Endometrial microvascular endothelial cells (primary cell): ENCODE results near the gene PLCG2. TPM values are rescaled to one million over a fixed set of nuclear protein-coding genes. Genes with fewer than 3 reads are reported as not detected.

ENCODE experiments used
- in situ Hi-C: cut with HindIII; loops from 2 replicates; pipeline ENCODE4 v1.10.0; 2017; ENCODE audit warnings: low sequenced_read_pairs, low pct_unique_long_range_greater_than_20kb; ENCODE audit errors: inconsistent ontology term
- total RNA-seq: library from RNA; depleted of rRNA; stranded (reverse); fragments of >200 nt; gene quantifications from one replicate; pipeline ENCODE4 v1.2.3, GENCODE V29; 2015; ENCODE audit errors: inconsistent ontology term

PLCG2 gene
- total RNA-seq, 1 donor from 2014 or later: 32.1 TPM

DNA sequence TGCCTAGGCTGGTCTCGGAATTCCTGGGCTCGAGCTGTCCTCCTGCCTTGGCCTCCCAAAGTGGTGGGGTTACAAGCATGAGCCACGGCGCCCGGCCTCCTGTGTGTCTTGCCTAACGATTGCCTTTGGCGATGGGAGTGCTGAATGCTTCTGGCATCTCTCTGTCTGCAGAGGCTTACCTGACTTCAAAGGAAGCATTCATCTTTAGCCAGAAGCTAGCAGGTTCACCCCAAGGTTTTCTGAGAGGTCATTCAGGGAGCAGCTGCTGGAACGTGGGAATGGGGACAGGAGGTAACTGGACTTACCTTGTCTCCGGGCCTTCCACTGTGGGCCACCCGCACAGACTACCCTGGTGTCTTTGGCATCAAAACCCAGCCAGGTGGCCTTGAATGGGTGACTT, 54.7 kb downstream of the PLCG2 start:
- in situ Hi-C loops: no loop called here

DNA sequence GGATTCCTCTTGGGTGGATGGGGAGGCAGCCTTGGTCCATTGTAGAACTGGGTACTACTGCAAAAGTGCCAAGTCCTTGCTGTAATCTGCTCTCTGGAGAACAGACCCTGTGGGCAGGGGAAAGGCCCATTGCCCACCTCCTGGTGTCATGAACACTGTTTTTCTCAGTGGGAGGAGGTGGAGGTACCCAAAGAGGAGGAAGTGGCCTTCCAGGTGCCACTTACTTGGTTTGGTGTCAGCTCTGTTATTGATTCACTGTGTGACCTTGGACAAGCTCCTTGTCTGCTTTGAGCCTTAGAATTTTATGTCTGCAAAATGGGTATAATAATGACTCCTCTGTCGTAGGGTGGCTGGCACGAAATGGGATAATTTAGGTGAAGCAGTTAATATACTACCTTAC, 55.8 kb downstream of the PLCG2 start:
- in situ Hi-C loops: no loop called here

GRCh38 chr16:81836279-81837054, 57.4 kb downstream of the PLCG2 start:
- in situ Hi-C loops: no loop called here

- in situ Hi-C loops: no loop called here
Measured at GRCh38 chr16:81837312-81837751, 58.2 kb downstream of the PLCG2 start.

DNA sequence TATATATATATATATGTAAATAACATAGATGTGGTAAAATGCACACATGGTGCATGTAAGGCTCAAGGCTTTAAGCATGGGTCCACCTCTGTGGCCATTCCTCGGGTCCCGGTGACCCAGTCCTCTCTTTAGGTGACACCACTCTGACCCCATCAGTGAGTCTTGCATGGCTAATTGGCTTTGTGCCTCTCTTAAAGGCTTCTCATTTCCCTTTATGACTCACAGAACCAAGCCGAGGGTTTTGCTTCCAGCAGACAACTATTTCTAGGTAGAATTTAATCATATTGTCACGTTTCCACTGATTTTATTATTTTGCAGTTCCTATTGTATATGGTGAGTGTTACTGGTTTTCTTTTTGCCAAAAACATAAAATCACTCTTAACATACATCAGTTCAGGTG, 59.7 kb downstream of the PLCG2 start:
- in situ Hi-C loops: no loop called here

GRCh38 chr16:81841722-81842121, 62.6 kb downstream of the PLCG2 start:
- in situ Hi-C loops: no loop called here

- in situ Hi-C loops: no loop called here
Measured at GRCh38 chr16:81842564-81843242, 63.6 kb downstream of the PLCG2 start.

GRCh38 chr16:81843243-81843582, 64.1 kb downstream of the PLCG2 start:
- in situ Hi-C loops: no loop called here

DNA sequence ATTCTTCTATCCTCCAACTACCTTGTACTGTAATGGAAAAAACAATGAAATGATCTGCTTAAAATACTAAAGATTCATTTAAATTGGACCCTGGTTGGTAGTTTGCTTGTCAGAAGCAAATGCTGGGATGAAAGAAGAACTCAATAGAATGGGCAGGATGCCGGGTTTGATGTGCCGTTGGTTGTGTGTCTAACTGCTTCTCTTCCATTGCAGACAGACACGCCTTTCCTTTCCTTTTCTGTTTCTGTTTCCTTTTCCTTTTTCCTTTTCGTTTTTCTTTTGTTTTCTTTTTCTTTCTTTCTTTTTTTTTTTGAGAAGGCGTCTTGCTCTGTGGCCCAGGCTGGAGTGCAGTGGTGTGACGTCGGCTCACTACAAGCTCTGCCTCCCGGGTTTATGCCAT, 64.6 kb downstream of the PLCG2 start:
- in situ Hi-C loops: no loop called here

GRCh38 chr16:81846105-81846504, 67.0 kb downstream of the PLCG2 start:
- in situ Hi-C loops: no loop called here

DNA sequence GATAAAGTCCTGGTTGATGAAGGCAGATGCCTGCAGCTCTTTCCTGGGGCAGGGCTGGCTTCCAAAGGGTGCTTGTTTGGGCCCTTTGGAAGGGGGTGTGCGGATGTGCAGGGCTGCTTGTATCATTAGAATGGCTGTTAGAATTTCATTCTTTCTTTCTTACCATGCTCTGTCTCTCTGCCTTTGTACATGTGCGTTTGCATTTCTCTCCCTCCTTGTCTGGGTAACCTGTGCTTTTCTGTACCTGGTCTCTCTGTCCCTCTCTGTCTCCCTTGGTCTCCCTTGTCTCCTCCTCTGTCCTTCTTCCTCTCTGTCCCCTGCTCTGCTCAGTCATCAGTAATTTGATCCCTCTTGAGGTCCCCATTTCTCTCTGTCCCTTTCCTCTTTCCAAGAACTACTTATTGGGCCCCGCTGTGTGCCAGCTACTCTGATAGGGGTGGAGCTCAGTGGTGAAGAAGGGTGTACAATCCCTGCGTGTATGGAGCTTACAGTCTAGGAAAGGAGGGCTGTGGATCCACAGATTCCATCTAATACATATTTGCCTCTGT, 69.3 kb downstream of the PLCG2 start:
- in situ Hi-C loops: no loop called here

DNA sequence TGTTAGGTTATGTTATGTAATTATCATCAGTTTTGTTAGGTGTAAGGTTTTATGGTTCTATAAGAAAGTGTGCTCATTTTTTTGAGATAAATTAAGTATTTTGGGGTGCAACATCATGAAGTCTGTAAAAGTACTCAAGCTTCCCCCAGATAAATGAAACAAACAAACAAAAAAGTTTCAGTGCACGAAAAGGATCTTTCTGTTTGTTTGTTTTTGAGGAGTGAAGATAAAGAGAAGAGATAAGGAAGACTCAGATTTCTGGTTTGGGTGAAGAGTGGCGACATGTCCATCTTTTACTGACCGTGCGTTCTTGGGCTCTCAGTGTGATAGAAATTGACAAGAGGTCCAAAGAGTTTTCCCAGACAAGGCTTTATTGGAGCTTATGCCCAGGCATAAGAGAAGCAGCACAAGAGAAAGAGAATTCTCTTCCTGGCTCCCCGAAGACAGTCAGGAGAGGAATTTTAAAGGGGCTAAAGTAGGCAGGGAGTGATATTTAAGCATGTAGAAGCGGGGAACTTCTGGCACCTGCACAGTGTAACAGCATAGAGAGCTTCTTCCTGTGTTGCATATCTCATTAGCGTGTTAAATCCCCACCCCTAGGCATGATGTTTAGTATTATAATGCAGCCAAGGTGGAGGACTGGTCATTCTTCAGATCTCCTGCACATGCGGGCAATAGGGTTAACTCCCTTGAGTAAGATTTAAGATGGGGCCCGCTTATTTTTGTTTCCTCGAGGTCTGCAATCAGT, 71.3 kb downstream of the PLCG2 start:
- in situ Hi-C loops: no loop called here

DNA sequence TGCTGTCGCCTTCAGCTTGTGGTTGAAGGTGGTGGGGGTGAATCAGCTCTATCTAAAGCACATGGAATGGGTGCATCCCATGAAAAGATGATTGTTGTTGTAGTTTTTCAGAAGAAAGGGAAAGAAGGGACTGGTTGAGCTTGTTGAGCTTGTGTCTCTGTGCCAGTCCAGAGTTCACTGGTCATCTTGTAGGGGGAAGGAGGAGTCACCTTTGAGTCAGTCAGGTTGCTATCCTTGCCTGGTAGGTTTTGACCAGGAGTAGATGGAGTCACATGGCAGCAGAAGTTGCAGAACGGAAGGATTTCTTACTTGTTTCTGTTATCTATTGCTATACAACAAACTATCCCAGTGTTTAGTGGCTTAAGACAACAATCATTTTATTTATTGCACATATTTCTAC, 73.3 kb downstream of the PLCG2 start:
- in situ Hi-C loops: no loop called here

DNA sequence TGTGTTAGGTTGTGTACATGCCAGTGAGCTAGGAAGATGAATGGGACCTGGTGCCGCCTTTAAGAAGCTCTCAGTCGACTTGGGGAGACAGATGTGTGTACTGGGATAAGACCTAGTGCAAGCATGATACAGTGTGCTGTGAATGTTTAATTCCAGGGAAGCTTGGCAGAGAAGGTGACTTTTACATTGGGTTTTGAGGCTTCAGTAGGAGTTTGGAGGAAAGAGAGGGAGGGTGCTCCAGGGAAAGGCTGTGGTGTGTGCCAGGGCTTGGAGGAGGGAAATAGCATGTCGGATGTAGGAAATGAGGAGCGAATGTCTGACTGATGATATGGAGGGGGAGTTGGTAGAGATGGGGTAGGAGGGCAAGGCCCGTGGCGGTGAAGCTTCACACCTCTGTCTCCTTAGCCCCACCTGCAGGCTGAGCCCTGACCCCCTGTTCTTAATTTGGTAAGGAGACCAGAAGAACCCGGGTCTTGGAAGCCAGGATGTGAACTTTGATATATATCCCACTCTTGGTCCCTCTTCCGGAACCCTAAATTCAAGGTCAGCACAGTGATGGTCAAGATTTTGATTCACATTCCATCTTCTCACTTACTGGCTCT, 76.6 kb downstream of the PLCG2 start:
- in situ Hi-C loops: no loop called here

DNA sequence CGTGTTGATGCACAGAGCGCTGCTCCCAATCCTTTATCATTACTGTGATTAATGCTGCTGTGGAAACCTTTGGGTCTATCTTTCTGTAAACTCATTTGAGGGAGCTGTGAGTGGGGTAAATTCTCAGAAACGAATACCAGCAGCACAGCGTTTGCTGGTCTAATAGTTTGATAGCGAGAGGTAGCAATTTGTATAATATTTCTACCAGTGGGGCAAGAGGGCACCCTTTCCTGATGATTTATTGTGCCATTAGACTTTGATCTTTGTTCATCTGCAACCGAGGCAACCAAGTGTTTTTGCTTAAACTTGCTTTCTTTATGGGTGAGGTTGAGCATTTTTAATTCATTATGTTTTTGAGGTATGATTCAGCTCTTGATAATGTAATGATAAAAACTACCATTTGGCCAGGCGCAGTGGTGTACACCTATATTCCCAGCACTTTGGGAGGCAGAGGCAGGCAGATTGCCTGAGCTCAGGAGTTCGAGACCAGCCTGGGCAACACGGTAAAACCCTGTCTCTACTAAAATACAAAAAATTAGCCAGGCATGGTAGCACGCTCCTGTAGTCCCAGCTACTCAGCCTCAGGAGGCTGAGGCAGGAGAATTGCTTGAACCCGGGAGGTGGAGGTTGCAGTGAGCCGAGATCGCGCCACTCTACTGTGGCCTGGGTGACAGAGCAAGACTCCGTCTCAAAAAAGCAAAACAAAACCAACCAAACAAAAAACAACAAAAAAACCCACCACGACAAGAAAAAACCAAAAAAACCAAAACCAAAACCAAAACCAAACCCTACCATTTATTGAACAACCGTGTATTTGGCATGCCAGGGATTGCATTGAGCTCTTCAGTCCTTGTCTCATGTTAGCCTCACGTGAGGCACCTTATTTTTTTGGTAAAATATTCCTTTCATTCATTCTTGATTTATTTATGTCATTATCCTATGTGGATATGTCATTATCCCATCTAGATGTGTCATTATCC, 81.5 kb downstream of the PLCG2 start:
- in situ Hi-C loops: no loop called here

GRCh38 chr16:81861503-81861902, 82.4 kb downstream of the PLCG2 start:
- in situ Hi-C loops: no loop called here

DNA sequence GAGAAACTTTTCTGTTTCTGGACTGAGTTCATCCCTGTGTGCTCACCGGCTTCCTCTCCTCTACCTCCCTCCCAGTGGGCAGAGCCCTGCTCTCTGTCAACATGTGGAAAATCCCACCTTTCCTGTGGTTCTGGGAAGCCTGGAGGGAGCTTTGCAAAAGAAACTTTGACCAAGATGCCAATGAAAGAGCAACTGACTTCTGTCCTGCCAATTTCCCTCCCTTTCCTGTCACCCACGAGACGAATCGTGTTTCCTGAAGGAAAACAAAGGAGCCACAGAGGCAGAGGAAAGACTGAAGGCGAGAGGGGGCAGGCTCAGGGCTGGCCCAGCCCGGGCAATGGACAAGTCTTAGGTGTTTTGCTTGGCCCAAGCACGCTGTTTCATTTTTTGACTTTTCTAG, 82.8 kb downstream of the PLCG2 start:
- in situ Hi-C loops: no loop called here

- in situ Hi-C loops: no loop called here
Measured at GRCh38 chr16:81863630-81864352, 84.7 kb downstream of the PLCG2 start.
